Mesenchymal stem cell (in vitro differentiated cells and primary cell): ENCODE data around the gene MYO6.

ENCODE experiments used
- DNase-seq: peaks from one replicate; pipeline ENCODE4 v3.0.0-alpha.2; 2013
- H2AFZ ChIP-seq: one replicate; pipeline ENCODE4 v1.6.1; 2013; ENCODE audit warnings: low read depth, mild to moderate bottlenecking, control low read depth, inconsistent platforms, low read length, moderate library complexity
- H2AK5ac ChIP-seq: 2 replicates; pipeline ENCODE4 v1.6.1; 2013; ENCODE audit warnings: low read length, moderate library complexity, mild to moderate bottlenecking, inconsistent platforms; ENCODE audit not compliant: severe bottlenecking
- H2BK120ac ChIP-seq: one replicate; pipeline ENCODE4 v1.6.1; 2013; ENCODE audit warnings: low read depth, mild to moderate bottlenecking, inconsistent platforms, low read length, moderate library complexity
- H2BK12ac ChIP-seq, 2 experiments: one replicate each; pipeline ENCODE4 v1.6.1; 2013; ENCODE audit warnings: inconsistent platforms in 2 of 2, low read length in 2 of 2, mild to moderate bottlenecking in 2 of 2, moderate library complexity in 2 of 2, control low read depth in 1 of 2
- H2BK15ac ChIP-seq: one replicate; pipeline ENCODE4 v1.6.1; 2013; ENCODE audit warnings: mild to moderate bottlenecking, low read depth, inconsistent platforms; ENCODE audit not compliant: poor library complexity, severe bottlenecking
- H2BK5ac ChIP-seq: 2 replicates; pipeline ENCODE4 v1.6.1; 2013; ENCODE audit warnings: low read depth, mild to moderate bottlenecking, low read length, control low read depth, inconsistent platforms; ENCODE audit not compliant: poor library complexity, severe bottlenecking
- H3K14ac ChIP-seq, 2 experiments: one replicate each; pipeline ENCODE4 v1.6.1; 2013; ENCODE audit warnings: inconsistent platforms in 2 of 2, low read length in 2 of 2, control low read depth in 1 of 2, mild to moderate bottlenecking in 1 of 2, moderate library complexity in 1 of 2
- H3K18ac ChIP-seq, 2 experiments: one replicate each; pipeline ENCODE4 v1.6.1; 2013; ENCODE audit warnings: inconsistent platforms in 2 of 2, low read length in 2 of 2, control low read depth in 1 of 2, low read depth in 1 of 2, mild to moderate bottlenecking in 1 of 2
- H3K23ac ChIP-seq, 2 experiments: one replicate each; pipeline ENCODE4 v1.6.1; 2013; ENCODE audit warnings: inconsistent platforms in 2 of 2, low read length in 2 of 2, mild to moderate bottlenecking in 2 of 2, moderate library complexity in 2 of 2, control low read depth in 1 of 2
- H3K27ac ChIP-seq: 2 replicates; pipeline ENCODE4 v1.5.1; 2013; ENCODE audit warnings: mild to moderate bottlenecking, moderate library complexity, low read length, control low read depth, inconsistent platforms; ENCODE audit not compliant: poor library complexity, severe bottlenecking
- H3K27me3 ChIP-seq, 2 experiments: 2 replicates each; pipeline versions ENCODE4 v1.6.1 to v1.7.0; 2013; ENCODE audit warnings: low read length in 2 of 2, mild to moderate bottlenecking in 2 of 2, moderate library complexity in 2 of 2, control low read depth in 1 of 2, inconsistent platforms in 1 of 2; ENCODE audit not compliant: control insufficient read depth in 1 of 2, insufficient read depth in 1 of 2
- H3K36me3 ChIP-seq, 2 experiments: 2 replicates each; pipeline versions ENCODE4 v1.6.1 to v1.7.0; 2013; ENCODE audit warnings: low read length in 2 of 2, control low read depth in 1 of 2, inconsistent platforms in 1 of 2, low read depth in 1 of 2, mild to moderate bottlenecking in 1 of 2; ENCODE audit not compliant: insufficient read depth in 2 of 2, control insufficient read depth in 1 of 2
- H3K4ac ChIP-seq, 2 experiments: one replicate each; pipeline ENCODE4 v1.6.1; 2013; ENCODE audit warnings: inconsistent platforms in 2 of 2, low read length in 2 of 2, mild to moderate bottlenecking in 2 of 2, moderate library complexity in 2 of 2, control low read depth in 1 of 2, low read depth in 1 of 2
- H3K4me1 ChIP-seq: 2 replicates; pipeline ENCODE4 v1.6.1; 2013; ENCODE audit warnings: low read depth, low read length, control low read depth; ENCODE audit not compliant: control insufficient read depth, insufficient read depth
- H3K4me2 ChIP-seq: 2 replicates; pipeline ENCODE4 v1.6.1; 2013; ENCODE audit warnings: low read length, mild to moderate bottlenecking, inconsistent platforms; ENCODE audit not compliant: poor library complexity, severe bottlenecking
- H3K4me3 ChIP-seq, 2 experiments: 2 replicates each; pipeline versions ENCODE4 v1.5.1 to v1.7.0; 2013; ENCODE audit warnings: low read length in 2 of 2, mild to moderate bottlenecking in 2 of 2, control low read depth in 1 of 2, low read depth in 1 of 2; ENCODE audit not compliant: insufficient read depth in 1 of 2
- H3K79me1 ChIP-seq: replicated peaks from 2 replicates; pipeline ENCODE4 v1.6.1; 2013; ENCODE audit warnings: mild to moderate bottlenecking, control low read depth, low read length, inconsistent platforms; ENCODE audit not compliant: poor library complexity, severe bottlenecking
- H3K9ac ChIP-seq: 2 replicates; pipeline ENCODE4 v1.7.0; 2013; ENCODE audit warnings: mild to moderate bottlenecking, low read length, moderate library complexity
- H3K9me3 ChIP-seq: 2 replicates; pipeline ENCODE4 v1.7.0; 2013; ENCODE audit warnings: mild to moderate bottlenecking, low read length; ENCODE audit not compliant: control insufficient read depth
- H4K8ac ChIP-seq: one replicate; pipeline ENCODE4 v1.6.1; 2013; ENCODE audit warnings: inconsistent platforms, mild to moderate bottlenecking, low read length, moderate library complexity
- H4K91ac ChIP-seq: one replicate; pipeline ENCODE4 v1.6.1; 2013; ENCODE audit warnings: mild to moderate bottlenecking, low read length, inconsistent platforms
- WGBS: methylation state at CpG from one replicate; pipeline ENCODE4 v1.1.7; 2013; ENCODE audit warnings: mixed read lengths; 5-methylcytosine and 5-hydroxymethylcytosine counted together

Gene MYO6

DNA sequence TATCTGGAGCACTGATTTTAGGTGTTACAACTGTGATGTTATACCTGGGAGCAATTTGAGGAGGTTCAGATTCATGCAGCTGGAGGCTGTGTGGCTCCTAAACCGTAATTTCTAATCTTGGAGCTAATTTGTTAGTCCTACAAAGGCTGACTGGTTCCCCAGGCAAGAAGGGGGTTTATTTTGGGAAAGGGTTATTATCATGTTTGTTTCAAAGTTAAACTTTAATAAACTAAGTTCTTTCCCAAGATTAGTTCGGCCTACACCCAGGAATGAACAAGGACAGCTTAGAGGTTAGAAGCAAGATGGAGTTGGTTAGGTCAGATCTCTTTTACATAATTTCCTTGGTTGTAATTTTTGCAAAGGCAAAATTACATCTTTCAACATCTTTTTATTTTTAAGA is 135.8 kb downstream of the MYO6 start:
- 100% methylated on average over 1 of the region's 2 CpGs for WGBS
- Histone ChIP-seq H3K27ac (no peak overlapping the region), H4K8ac (no peak overlapping the region)

DNA sequence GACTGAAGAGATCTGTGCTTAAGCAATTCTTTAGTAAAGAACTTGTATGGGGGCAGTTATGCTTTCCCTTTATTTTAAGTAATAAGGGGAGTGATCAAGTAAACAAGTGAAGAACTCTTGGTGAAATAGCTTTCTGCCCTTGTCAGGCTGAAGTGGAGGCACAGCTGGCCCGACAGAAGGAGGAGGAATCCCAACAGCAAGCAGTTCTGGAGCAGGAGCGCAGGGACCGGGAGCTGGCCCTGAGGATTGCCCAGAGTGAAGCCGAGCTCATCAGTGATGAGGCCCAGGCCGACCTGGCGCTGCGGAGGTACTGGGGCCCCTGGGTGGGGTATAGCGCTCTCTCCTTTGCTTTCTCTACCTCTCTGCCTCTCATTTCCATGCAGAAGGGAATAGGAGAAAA is 143.3 kb downstream of the MYO6 start:
- WGBS: 90% methylated on average over 7 of the region's 8 CpGs
- no peak overlapping the region for H3K9ac ChIP-seq
- H2BK120ac ChIP-seq: no peak overlapping the region
- no peak overlapping the region for H2AK5ac ChIP-seq
- peaks cover 10 to 22% of the 10 kb centered on the region in 2 experiments for H3K36me3 ChIP-seq
- DNase-seq: no peak
- H2BK5ac ChIP-seq: no peak overlapping the region
- no peak overlapping the region for H2BK15ac ChIP-seq
- H3K23ac ChIP-seq: no peak overlapping the region
- no peak overlapping the region for H3K27ac ChIP-seq
- no peaks in the 10 kb centered on the region for H3K9me3 ChIP-seq
- no peak overlapping the region for H3K18ac ChIP-seq
- no peaks in the 10 kb centered on the region for H3K27me3 ChIP-seq
- no peak overlapping the region for H4K8ac ChIP-seq
- H3K79me1 ChIP-seq: peaks cover 3% of the 10 kb centered on the region
- no peak overlapping the region for H4K91ac ChIP-seq
- H3K14ac ChIP-seq: no peak overlapping the region
- H3K4me1 ChIP-seq: no peaks in the 10 kb centered on the region
- no peak overlapping the region for H3K4me2 ChIP-seq
- H3K4me3 ChIP-seq: no peak overlapping the region
- no peak overlapping the region for H3K4ac ChIP-seq
- no peak overlapping the region for H2AFZ ChIP-seq
- H2BK12ac ChIP-seq: no peak overlapping the region

More for the DNA sequence above, 135.8 kb downstream of the MYO6 start:
- no peak overlapping the region for H3K23ac ChIP-seq
- H3K18ac ChIP-seq: no peak overlapping the region
- no peak for DNase-seq
- H2BK5ac ChIP-seq: no peak overlapping the region
- H3K14ac ChIP-seq: no peak overlapping the region
- H3K36me3 ChIP-seq: peaks cover 3 to 21% of the 10 kb centered on the region in 2 experiments
- no peak overlapping the region for H2BK12ac ChIP-seq
- H3K27me3 ChIP-seq: no peaks in the 10 kb centered on the region
- H3K9me3 ChIP-seq: no peaks in the 10 kb centered on the region
- H3K4ac ChIP-seq: no peak overlapping the region
- no peaks in the 10 kb centered on the region for H3K4me1 ChIP-seq
- peaks cover 5% of the 10 kb centered on the region for H3K79me1 ChIP-seq
- H2BK15ac ChIP-seq: no peak overlapping the region
- H2AK5ac ChIP-seq: no peak overlapping the region
- H3K9ac ChIP-seq: no peak overlapping the region
- no peak overlapping the region for H3K4me2 ChIP-seq
- no peak overlapping the region for H2AFZ ChIP-seq
- H3K4me3 ChIP-seq: no peak overlapping the region
- no peak overlapping the region for H2BK120ac ChIP-seq
- no peak overlapping the region for H4K91ac ChIP-seq

DNA sequence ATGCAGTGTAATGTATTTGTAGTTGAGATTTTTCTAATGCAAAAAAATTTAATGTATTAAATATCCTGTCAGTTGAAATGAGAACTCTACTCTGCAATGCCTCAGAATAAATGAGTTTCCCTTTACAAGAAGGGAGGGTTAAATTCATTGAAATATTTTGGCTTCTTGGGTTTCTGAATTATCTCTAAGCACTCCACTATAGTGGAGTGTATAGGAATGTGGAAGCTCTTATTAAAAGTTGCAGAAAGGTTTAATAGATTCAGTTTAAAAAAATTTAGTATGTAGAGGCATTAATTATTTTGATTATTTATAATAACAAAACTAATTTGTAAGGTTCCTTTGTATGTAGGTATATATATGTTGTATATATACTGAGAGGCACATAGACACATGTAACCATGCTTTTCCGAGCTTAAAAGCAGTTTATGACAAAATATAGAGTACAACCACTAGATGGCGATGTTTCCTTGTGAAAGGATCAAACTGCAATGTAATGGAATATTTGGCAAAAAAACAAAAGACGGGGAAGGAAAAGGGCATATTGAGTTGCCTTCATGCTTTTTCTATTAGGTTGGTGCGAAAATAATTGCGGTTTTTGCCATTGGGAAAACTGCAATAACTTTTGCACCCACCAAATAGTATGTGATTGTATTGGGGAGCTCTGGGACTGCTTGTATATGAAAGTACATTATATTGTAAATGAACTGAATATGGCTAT is 144.2 kb downstream of the MYO6 start:
- Histone ChIP-seq H3K14ac (no peak overlapping the region), H3K23ac (no peak overlapping the region), H2BK15ac (no peak overlapping the region), H3K4me1 (no peaks in the 10 kb centered on the region), H4K8ac (no peak overlapping the region), H2AK5ac (no peak overlapping the region), H3K4ac (no peak overlapping the region), H2AFZ (no peak overlapping the region), H2BK12ac (no peak overlapping the region), H3K27ac (no peak overlapping the region), H3K9ac (no peak overlapping the region), H3K9me3 (no peaks in the 10 kb centered on the region), H3K4me3 (no peak overlapping the region), H3K18ac (no peak overlapping the region), H3K36me3 (peaks cover 10 to 22% of the 10 kb centered on the region in 2 experiments), H3K4me2 (no peak overlapping the region), H2BK5ac (no peak overlapping the region), H2BK120ac (no peak overlapping the region), H3K27me3 (no peaks in the 10 kb centered on the region), H4K91ac (no peak overlapping the region), H3K79me1 (peaks cover 4% of the 10 kb centered on the region)
- 6% methylated on average over 4 of the region's 5 CpGs for WGBS
- peak; percentile 75 for DNase-seq

DNA sequence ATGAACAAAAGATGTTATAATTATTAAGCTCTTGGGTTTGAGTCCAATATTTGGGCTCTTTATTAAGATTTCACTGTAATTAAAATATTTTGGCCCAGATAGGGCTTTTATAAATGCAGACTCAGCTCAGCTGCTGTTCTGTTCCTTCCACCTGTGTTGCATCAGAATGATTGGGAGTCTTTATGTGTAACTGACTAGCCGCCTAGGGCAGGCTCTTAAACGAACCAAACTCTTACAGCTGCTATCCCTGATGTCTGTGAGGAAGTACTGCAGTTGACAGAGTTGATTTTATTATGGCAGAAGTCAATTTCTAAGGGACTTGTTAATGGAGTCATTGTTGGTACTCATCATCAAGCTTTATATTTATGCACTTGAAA is 144.7 kb downstream of the MYO6 start:
- no peak overlapping the region for H4K8ac ChIP-seq
- no peak overlapping the region for H3K4me3 ChIP-seq
- H3K23ac ChIP-seq: no peak overlapping the region
- H3K9me3 ChIP-seq: no peaks in the 10 kb centered on the region
- H3K27me3 ChIP-seq: no peaks in the 10 kb centered on the region
- no peak overlapping the region for H2BK12ac ChIP-seq
- H3K79me1 ChIP-seq: peaks cover 6% of the 10 kb centered on the region
- no peaks in the 10 kb centered on the region for H3K4me1 ChIP-seq
- no peak overlapping the region for H4K91ac ChIP-seq
- 71% methylated on average over 2 of the region's 2 CpGs for WGBS
- no peak overlapping the region for H3K4ac ChIP-seq
- H3K18ac ChIP-seq: no peak overlapping the region
- no peak overlapping the region for H3K14ac ChIP-seq
- no peak overlapping the region for H3K4me2 ChIP-seq
- no peak overlapping the region for H2BK5ac ChIP-seq
- H2BK120ac ChIP-seq: no peak overlapping the region
- H3K9ac ChIP-seq: no peak overlapping the region
- no peak overlapping the region for H3K27ac ChIP-seq
- no peak overlapping the region for H2AK5ac ChIP-seq
- H2AFZ ChIP-seq: no peak overlapping the region
- DNase-seq: no peak
- peaks cover 12 to 22% of the 10 kb centered on the region in 2 experiments for H3K36me3 ChIP-seq
- H2BK15ac ChIP-seq: no peak overlapping the region
